ENCODE data around the gene TMED8. TPM values are rescaled to one million over a fixed set of nuclear protein-coding genes. Genes with fewer than 3 reads are reported as not detected.
A peak's percentile ranks its signal among the peaks of the same experiment; 100 is the strongest.

TMED8 gene
- total RNA-seq, 1 donor = 12.5 TPM

GRCh38 chr14:77378701-77379100 lies 1.8 kb upstream of the TMED8 start:
- TF ChIP-seq, protein P1, sequence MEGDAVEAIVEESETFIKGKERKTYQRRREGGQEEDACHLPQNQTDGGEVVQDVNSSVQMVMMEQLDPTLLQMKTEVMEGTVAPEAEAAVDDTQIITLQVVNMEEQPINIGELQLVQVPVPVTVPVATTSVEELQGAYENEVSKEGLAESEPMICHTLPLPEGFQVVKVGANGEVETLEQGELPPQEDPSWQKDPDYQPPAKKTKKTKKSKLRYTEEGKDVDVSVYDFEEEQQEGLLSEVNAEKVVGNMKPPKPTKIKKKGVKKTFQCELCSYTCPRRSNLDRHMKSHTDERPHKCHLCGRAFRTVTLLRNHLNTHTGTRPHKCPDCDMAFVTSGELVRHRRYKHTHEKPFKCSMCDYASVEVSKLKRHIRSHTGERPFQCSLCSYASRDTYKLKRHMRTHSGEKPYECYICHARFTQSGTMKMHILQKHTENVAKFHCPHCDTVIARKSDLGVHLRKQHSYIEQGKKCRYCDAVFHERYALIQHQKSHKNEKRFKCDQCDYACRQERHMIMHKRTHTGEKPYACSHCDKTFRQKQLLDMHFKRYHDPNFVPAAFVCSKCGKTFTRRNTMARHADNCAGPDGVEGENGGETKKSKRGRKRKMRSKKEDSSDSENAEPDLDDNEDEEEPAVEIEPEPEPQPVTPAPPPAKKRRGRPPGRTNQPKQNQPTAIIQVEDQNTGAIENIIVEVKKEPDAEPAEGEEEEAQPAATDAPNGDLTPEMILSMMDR (IDR thresholded peaks at IDR 0.05; ENCODE audit: insufficient read depth, low read depth, low read length) = no peak
- DNase-seq (ENCODE audit: low read depth) = no peak

GRCh38 chr14:77377502-77377844 lies 579 bp upstream of the TMED8 start:
- TF ChIP-seq, protein P1 (IDR thresholded peaks at IDR 0.05; ENCODE audit: insufficient read depth, low read depth, low read length) = no peak
- H3K4me3 ChIP-seq (ENCODE audit: low read depth, low read length) = peak overlapping the region; percentile 93
- no peak for DNase-seq (ENCODE audit: low read depth)

More at GRCh38 chr14:77378701-77379100, 1.8 kb upstream of the TMED8 start:
- no peak overlapping the region for H3K4me3 ChIP-seq (ENCODE audit: low read depth, low read length)

DNA sequence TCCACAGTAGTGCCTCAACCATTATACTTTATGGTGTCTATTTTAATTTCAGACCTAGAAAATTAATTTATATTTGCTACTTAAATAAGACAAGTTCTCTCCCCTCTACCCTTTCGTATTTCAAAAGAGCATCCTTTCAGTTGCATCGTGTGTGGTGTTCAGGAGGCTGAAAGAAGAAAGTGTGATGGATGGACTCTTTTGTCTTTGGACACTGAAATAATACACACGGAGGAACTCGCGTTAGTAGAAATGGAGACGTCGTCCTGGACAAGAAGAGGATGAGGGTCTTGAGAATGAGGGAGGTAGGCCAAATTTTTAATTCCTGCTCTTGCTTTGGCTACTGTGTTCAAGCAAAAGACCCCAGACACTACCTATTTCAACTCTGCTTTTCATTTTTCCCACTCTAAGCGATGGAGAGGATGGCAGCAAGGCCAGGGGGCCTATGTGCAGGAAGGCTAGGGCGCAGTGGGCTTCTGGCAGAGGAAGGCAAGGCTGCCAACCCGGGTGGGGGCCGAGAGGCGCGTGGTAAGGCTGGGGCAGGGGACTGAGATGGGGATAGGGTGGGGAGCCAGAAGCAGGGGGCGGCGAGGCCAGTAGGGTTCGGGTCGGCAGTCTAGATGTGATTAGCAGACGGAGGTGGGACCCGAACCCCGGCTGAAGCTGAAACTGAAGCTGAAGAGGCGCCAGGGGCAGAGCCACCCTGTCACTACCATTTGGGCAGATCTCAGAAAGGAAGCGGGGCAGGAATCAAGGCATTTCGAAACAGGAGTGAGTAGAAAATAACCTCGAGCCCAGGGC lies 722 bp downstream of the TMED8 start:
- DNase-seq (ENCODE audit: low read depth) = no peak
- peak overlapping the region; percentile 93 for H3K4me3 ChIP-seq (ENCODE audit: low read depth, low read length)
- TF ChIP-seq, protein P1 (IDR thresholded peaks at IDR 0.05; ENCODE audit: insufficient read depth, low read depth, low read length) = no peak

DNA sequence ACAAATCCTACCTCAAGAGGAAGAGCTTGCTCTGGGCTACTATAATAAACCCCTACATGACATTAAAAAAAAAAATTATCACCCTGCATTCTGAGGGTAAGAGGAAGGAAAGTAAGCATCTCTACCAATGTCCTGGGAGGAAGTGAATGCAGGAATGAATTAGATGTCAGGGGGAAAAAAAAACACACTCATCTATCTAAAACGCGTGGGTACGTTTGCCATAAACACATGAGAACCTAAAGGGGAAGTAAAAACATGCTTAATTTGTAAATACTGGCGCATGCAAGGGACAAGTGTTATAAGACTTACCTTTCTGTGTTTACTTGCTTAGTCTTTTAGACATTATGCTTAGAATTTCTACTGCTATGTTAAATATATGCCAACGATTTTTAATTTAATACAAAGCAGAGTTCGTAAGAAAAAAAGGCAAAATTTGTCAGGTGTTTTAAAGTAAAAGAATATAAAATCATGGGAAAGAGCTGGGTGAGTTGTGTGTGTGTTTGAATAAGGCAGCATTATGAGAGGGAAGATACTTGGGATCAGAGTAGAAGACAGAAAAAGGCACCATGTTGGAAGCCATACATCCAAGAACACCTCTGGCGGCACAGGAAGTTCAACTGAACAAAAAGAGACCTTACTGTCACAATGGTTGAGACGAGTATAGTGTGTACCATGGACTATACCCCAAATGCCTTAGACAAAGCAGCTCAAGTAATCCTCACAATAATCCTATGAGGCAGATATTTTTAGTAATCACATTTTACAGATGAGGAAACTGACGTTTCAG lies 1.5 kb downstream of the TMED8 start:
- no peak overlapping the region for H3K4me3 ChIP-seq (ENCODE audit: low read depth, low read length)
- TF ChIP-seq, protein P1 (IDR thresholded peaks at IDR 0.05; ENCODE audit: insufficient read depth, low read depth, low read length) = no peak
- DNase-seq (ENCODE audit: low read depth) = no peak

DNA sequence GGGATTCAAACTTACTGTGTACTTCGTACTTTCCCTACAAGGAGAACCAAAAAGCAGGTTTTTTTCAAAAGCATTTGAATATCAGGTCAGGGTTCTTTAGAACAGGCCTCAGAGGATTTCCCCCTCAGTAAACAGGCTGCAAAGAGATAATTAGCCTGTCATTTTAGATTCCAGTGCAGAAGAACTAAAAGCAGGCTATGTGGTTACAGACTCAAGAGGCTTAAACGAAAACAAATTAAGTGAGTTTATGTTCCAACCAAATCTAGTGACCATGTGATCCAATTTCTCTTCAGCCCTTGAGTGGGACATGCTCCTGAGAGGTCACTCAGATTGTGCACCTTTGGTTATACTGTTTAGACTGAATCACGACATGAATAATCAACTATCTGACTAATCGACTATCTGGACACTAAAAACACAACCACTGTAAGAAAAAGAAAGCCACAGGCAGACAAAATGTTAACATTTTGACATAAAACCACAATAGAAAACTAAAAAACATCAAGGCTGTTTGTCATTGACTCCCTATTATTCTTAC lies 4.5 kb downstream of the TMED8 start:
- no peak overlapping the region for H3K4me3 ChIP-seq (ENCODE audit: low read depth, low read length)
- TF ChIP-seq, protein P1 (IDR thresholded peaks at IDR 0.05; ENCODE audit: insufficient read depth, low read depth, low read length) = no peak
- peak; percentile 84 for DNase-seq (ENCODE audit: low read depth)

- no peak overlapping the region for H3K4me3 ChIP-seq (ENCODE audit: low read depth, low read length)
- DNase-seq (ENCODE audit: low read depth) = no peak
- TF ChIP-seq, protein P1 (IDR thresholded peaks at IDR 0.05; ENCODE audit: insufficient read depth, low read depth, low read length) = no peak
Measured at GRCh38 chr14:77369285-77369684, 7.6 kb downstream of the TMED8 start.

Data from fibroblast of villous mesenchyme (primary cell).